BE2C (cell line): ENCODE measurements around the gene JCHAIN.

Experiments used
- DNase-seq: peaks from one replicate; pipeline ENCODE4 v3.0.0-alpha.2; 2020
- H3K27me3 ChIP-seq: fragments of 250-450 bp; sonication (Bioruptor Pico); 2 replicates; pipeline ENCODE4 v1.5.1; 2020; ENCODE audit warnings: mild to moderate bottlenecking
- H3K36me3 ChIP-seq: fragments of 250-450 bp; sonication (Bioruptor Pico); 2 replicates; pipeline ENCODE4 v1.5.1; 2020; ENCODE audit warnings: mild to moderate bottlenecking
- H3K4me1 ChIP-seq: fragments of 250-450 bp; sonication (Bioruptor Pico); 2 replicates; pipeline ENCODE4 v1.5.1; 2020
- H3K4me3 ChIP-seq: 2 replicates; pipeline ENCODE4 v1.5.1; 2011; ENCODE audit warnings: low read depth, low read length
- H3K9me3 ChIP-seq: fragments of 250-450 bp; sonication (Bioruptor Pico); 2 replicates; pipeline ENCODE4 v1.5.1; 2020
- CTCF ChIP-seq: IDR thresholded peaks from 2 replicates; pipeline ENCODE4 v1.5.1; 2012; ENCODE audit warnings: mild to moderate bottlenecking, low read depth, low read length

JCHAIN gene

GRCh38 chr4:70680934-70681333 is 14.6 kb upstream of the JCHAIN start:
- Histone ChIP-seq H3K4me1 (no peaks in the 10 kb centered on the region), H3K36me3 (no peaks in the 10 kb centered on the region), H3K4me3 (no peak overlapping the region), H3K9me3 (no peaks in the 10 kb centered on the region), H3K27me3 (no peaks in the 10 kb centered on the region)
- DNase-seq: no peak
- no peak for TF ChIP-seq CTCF

- TF ChIP-seq CTCF: no peak
- Histone ChIP-seq H3K9me3 (no peaks in the 10 kb centered on the region), H3K4me3 (no peak overlapping the region), H3K27me3 (no peaks in the 10 kb centered on the region), H3K4me1 (no peaks in the 10 kb centered on the region), H3K36me3 (no peaks in the 10 kb centered on the region)
- no peak for DNase-seq
Measured at GRCh38 chr4:70678383-70678999, 12.2 kb upstream of the JCHAIN start.

- H3K4me1 ChIP-seq: no peaks in the 10 kb centered on the region
- H3K4me3 ChIP-seq: no peak overlapping the region
- no peak for TF ChIP-seq CTCF
- H3K27me3 ChIP-seq: no peaks in the 10 kb centered on the region
- H3K9me3 ChIP-seq: no peaks in the 10 kb centered on the region
- no peak for DNase-seq
- no peaks in the 10 kb centered on the region for H3K36me3 ChIP-seq
Measured at GRCh38 chr4:70676554-70677090, 10.3 kb upstream of the JCHAIN start.

- no peaks in the 10 kb centered on the region for H3K4me1 ChIP-seq
- no peaks in the 10 kb centered on the region for H3K27me3 ChIP-seq
- no peaks in the 10 kb centered on the region for H3K9me3 ChIP-seq
- H3K4me3 ChIP-seq: no peak overlapping the region
- no peak for DNase-seq
- TF ChIP-seq CTCF: no peak
- no peaks in the 10 kb centered on the region for H3K36me3 ChIP-seq
Measured at GRCh38 chr4:70674731-70675130, 8.4 kb upstream of the JCHAIN start.

DNA sequence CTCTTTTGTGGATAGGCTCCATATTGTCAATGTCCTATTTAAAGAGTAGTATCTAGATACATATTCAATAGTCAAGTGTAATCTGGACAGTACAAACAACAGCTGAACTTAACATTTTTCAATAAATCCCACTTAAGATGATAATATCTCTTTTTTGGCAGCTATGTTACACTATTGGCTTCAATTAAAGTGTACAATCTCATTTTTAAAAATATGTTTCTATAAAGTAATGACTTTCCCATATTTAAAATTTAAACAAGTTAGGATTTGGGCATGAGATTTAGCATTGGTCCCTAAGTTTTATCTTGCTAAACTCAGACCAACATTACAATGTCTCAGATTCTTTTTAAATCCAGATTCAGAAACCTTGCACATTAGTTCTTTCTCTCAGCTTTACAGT is 7.9 kb upstream of the JCHAIN start:
- H3K9me3 ChIP-seq: no peaks in the 10 kb centered on the region
- H3K36me3 ChIP-seq: no peaks in the 10 kb centered on the region
- no peak overlapping the region for H3K4me3 ChIP-seq
- H3K4me1 ChIP-seq: no peaks in the 10 kb centered on the region
- DNase-seq: no peak
- no peak for TF ChIP-seq CTCF
- H3K27me3 ChIP-seq: no peaks in the 10 kb centered on the region

DNA sequence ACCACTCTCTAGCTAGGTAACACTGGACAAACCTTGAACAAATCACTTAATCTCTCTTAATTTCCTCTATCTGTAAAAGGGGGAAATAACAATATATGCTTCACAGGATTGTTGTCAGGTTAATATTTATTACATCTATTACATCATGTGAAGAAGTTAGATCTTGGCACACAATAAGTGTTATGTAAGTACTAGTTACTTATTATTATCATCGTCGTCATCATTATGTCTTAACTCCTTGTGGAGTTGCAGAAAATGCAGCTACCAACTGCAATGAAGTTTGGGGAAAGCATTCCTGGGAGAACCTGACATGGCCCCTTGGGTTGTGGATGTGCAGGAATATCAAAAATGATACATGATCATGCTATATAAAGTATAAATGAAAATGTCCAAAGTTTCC is 4.8 kb upstream of the JCHAIN start:
- Histone ChIP-seq H3K9me3 (no peaks in the 10 kb centered on the region), H3K4me1 (no peaks in the 10 kb centered on the region), H3K4me3 (no peak overlapping the region), H3K27me3 (no peaks in the 10 kb centered on the region; the same call in none of the 2 replicates), H3K36me3 (no peaks in the 10 kb centered on the region)
- no peak for TF ChIP-seq CTCF
- DNase-seq: no peak
